Regular cardiac myocyte (primary cell): ENCODE data around the gene JCAD. TPM values are rescaled to one million over a fixed set of nuclear protein-coding genes. Genes with fewer than 3 reads are reported as not detected.

ENCODE experiments used
- total RNA-seq: library from RNA; depleted of rRNA; stranded (reverse); fragments of >200 nt; gene quantifications from 2 replicates; pipeline ENCODE4 v1.2.3, GENCODE V29; 2014

The JCAD gene, protein sequence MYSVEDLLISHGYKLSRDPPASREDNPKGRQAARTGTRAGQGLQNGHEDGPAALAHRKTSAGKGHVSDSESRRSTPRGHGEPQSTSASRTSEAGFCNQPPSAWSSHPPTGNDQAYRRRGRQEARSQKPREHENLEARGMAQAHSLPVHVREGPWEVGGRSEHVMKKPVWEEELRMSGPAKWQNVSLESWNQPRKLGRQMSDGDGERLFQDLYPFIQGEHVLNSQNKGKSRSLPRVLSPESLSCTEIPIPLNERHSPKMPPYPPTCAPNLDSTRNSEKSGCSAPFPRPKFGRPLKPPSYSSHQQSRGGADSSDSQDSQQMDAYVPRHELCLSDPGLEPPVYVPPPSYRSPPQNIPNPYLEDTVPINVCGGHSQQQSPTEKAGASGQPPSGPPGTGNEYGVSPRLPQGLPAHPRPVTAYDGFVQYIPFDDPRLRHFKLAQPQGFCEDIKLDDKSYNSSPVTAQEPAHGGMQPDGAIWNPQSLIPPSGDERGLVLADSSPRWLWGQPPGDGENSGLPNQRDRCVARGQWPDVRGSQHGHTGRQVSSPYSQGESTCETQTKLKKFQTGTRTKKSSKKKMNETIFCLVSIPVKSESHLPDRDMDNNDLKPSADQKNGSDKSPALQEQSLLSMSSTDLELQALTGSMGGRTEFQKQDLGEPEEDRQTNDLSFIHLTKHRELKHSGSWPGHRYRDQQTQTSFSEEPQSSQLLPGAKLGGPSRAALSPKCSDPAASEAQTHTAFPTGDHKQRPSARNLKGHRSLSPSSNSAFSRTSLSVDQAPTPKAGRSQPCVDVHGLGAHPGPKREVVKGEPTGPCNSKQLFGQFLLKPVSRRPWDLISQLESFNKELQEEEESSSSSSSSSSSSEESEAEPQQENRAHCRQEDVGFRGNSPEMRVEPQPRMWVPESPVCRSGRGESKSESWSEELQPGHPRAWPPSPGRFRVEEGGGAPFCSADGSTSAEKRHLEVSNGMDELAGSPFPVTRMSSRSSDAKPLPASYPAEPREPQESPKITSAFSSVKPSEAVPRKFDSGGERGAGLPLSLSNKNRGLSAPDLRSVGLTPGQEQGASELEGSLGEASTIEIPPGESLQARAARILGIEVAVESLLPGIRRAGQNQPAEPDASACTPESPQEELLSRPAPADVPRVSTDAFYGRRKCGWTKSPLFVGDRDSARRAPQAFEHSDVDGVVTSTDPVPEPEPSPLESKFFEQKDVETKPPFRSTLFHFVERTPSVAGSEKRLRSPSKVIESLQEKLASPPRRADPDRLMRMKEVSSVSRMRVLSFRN (N-terminal part only)
- 7.1 and 9.9 TPM in 2 replicates for total RNA-seq

DNA sequence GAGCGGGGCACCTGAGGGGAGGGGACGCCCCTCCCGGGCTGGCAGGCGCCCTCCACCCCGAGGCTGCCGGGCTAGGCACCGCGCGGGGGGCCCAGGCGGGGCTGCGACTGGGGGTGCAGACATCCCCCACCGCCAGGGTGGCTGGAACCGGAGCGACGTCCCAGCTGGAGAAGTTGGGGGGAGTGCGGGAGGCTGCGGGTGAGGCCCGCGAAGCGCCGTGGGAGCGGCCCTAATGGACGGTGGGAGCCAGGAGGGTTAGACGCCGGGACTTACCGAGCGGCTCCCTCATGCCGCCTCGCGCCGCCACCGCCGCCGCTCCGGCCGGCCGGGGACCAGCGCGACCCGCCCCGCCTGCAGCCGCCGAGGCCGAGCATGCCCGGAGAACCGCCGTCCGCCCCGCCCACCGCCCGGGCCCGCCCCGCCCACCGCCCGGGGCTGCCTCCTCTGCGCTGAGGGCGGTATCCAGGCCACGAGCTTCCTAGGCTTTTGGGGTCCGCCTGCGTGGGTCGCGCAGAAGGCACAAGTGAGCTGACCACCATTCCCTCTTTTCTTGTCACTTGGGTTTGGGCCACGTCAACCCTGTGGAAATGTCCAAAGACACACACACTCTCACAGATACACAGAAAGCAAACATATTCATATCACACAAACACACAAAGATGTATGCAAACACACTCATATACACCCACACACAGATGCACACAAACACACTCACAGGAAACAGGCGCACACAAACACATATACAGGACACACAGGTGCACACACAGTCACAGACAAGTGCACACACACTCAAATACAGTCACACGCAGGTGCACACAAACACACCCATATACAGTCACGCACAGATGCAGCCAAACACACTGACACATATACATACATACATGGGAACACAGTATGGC lies at the start of gene JCAD:
Gene JCAD, minus strand, starts transcription at position 378 of the 899 bp plus-strand sequence. CDS start 11,774 bp downstream, outside the sequence.

